K562 (cell line): ENCODE measurements around the gene UAP1. TPM values are rescaled to one million over a fixed set of nuclear protein-coding genes. Genes with fewer than 3 reads are reported as not detected.

ENCODE experiments used
- CBX3 ChIP-seq, 2 experiments: IDR thresholded peaks; 1 replicate in 1 of 2; 2 replicates in 1 of 2; pipeline ENCODE4 v1.6.1; 2012; ENCODE audit warnings: inconsistent platforms in 2 of 2, low read length in 2 of 2, borderline replicate concordance in 1 of 2, control low read depth in 1 of 2
- EHMT2 ChIP-seq: fragments of 450-650 bp; IDR thresholded peaks from 2 replicates; pipeline ENCODE4 v1.6.1; 2018; ENCODE audit warnings: antibody characterized with exemption
- HMG20B ChIP-seq: fragments of 250-450 bp; sonication (Bioruptor Pico); IDR thresholded peaks from 2 replicates; pipeline ENCODE4 v1.5.0; 2021; ENCODE audit warnings: mild to moderate bottlenecking
- RAD21 ChIP-seq, 2 experiments: fragments of 250-450 bp in 1 of 2; fragments of 450-650 bp in 1 of 2; sonication (Bioruptor Pico) in 1 of 2; formaldehyde crosslinking in 1 of 2; IDR thresholded peaks in 1 of 2; conservative IDR thresholded peaks in 1 of 2; 2 replicates each; pipeline versions ENCODE4 v1.4.0 to v1.8.0; 2020 to 2022; ENCODE audit warnings: mild to moderate bottlenecking in 2 of 2, moderate library complexity in 1 of 2
- ZNF121 ChIP-seq: sonication (generic); formaldehyde crosslinking; conservative IDR thresholded peaks from 2 replicates; pipeline ENCODE4 v1.8.0; 2022; ENCODE audit warnings: missing genetic modification reagents
- ZNF175 ChIP-seq: fragments of 200-800 bp; sonication (Bioruptor generic); IDR thresholded peaks from 2 replicates; pipeline ENCODE4 v1.6.1; 2016; ENCODE audit warnings: low read depth, mild to moderate bottlenecking, missing genetic modification characterization, missing compliant biosample characterization
- polyA plus RNA-seq, 8 experiments: library from polyadenylated mRNA; depleted of rRNA in 4 of 8; stranded (reverse) in 5 of 8; unstranded in 3 of 8; fragments of >200 nt; fragmentation: Nextera tagmentation in 2 of 8; fragmentation: Illumina TruSeq in 1 of 8; extraction: Ambion mirVana in 2 of 8; extraction: Trizol in 1 of 8; gene quantifications; 2 replicates each; pipeline versions ENCODE4 v1.2.1 to v1.2.3, GENCODE V29; 2011 to 2014; ENCODE audit warnings: inconsistent platforms in 1 of 8, missing spikeins in 1 of 8
- total RNA-seq, 7 experiments: library from RNA; depleted of rRNA in 6 of 7; stranded (reverse); fragments of >200 nt in 6 of 7; fragmentation: Illumina TruSeq in 2 of 7; extraction: Trizol in 2 of 7; gene quantifications; 2 replicates each; pipeline versions ENCODE4 v1.2.1 to v1.2.3, GENCODE V29; 2011 to 2021; ENCODE audit warnings: low replicate concordance in 1 of 7
- TF ChIP-seq, protein P1 (sequence below): fragments of 450-650 bp; IDR thresholded peaks from 2 replicates; pipeline ENCODE4 v1.6.1; 2016; ENCODE audit warnings: mild to moderate bottlenecking, moderate library complexity
- TF ChIP-seq, protein P2 (sequence below), 2 experiments: IDR thresholded peaks in 1 of 2; conservative IDR thresholded peaks in 1 of 2; 2 replicates each; pipeline ENCODE4 v1.6.1; 2016; ENCODE audit warnings: low read depth in 2 of 2, mild to moderate bottlenecking in 1 of 2, missing compliant biosample characterization in 1 of 2, missing genetic modification characterization in 1 of 2, moderate library complexity in 1 of 2
- TF ChIP-seq, protein P3 (sequence below): IDR thresholded peaks from 2 replicates; pipeline ENCODE4 v1.6.1; 2011; ENCODE audit warnings: borderline replicate concordance, low read depth, mild to moderate bottlenecking, moderate library complexity, low read length; ENCODE audit not compliant: insufficient read depth, poor library complexity, severe bottlenecking

The UAP1 gene
- total and polyA plus RNA-seq, 9 of the 15 experiments (the other 6 are each of a cell fraction or from before 2014, with no cell fraction given): 182 to 317 (median 213) TPM

DNA sequence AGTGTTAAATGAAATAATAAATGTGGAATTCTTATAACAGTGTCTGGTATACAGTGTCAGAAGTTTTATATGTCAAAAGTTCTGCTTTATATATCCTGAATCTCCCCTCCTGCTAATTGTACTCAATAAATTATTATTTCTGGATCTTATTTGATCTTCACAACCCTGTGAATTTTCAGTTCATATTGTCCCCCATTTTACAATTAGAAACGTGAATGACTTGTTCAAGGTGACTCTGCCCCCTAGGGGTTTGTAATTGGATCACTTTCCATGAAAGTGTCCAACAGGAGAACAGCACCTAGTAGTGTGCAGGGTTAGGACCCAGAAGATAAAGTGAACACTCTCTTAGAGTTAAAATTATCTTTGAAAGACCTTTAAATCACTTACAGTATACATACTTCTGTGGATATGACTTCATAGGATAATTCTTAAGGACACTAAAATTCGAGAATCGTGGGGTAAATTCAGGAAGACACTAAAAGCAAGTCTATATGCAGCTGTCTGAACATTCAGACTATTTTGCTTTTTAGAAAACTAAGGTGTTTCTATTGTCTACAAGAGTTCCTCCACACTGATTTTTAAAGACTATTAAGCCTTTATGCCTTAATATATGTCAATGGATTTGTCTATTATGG, 66.3 kb downstream of the UAP1 start (continued):
- TF ChIP-seq, protein P1, sequence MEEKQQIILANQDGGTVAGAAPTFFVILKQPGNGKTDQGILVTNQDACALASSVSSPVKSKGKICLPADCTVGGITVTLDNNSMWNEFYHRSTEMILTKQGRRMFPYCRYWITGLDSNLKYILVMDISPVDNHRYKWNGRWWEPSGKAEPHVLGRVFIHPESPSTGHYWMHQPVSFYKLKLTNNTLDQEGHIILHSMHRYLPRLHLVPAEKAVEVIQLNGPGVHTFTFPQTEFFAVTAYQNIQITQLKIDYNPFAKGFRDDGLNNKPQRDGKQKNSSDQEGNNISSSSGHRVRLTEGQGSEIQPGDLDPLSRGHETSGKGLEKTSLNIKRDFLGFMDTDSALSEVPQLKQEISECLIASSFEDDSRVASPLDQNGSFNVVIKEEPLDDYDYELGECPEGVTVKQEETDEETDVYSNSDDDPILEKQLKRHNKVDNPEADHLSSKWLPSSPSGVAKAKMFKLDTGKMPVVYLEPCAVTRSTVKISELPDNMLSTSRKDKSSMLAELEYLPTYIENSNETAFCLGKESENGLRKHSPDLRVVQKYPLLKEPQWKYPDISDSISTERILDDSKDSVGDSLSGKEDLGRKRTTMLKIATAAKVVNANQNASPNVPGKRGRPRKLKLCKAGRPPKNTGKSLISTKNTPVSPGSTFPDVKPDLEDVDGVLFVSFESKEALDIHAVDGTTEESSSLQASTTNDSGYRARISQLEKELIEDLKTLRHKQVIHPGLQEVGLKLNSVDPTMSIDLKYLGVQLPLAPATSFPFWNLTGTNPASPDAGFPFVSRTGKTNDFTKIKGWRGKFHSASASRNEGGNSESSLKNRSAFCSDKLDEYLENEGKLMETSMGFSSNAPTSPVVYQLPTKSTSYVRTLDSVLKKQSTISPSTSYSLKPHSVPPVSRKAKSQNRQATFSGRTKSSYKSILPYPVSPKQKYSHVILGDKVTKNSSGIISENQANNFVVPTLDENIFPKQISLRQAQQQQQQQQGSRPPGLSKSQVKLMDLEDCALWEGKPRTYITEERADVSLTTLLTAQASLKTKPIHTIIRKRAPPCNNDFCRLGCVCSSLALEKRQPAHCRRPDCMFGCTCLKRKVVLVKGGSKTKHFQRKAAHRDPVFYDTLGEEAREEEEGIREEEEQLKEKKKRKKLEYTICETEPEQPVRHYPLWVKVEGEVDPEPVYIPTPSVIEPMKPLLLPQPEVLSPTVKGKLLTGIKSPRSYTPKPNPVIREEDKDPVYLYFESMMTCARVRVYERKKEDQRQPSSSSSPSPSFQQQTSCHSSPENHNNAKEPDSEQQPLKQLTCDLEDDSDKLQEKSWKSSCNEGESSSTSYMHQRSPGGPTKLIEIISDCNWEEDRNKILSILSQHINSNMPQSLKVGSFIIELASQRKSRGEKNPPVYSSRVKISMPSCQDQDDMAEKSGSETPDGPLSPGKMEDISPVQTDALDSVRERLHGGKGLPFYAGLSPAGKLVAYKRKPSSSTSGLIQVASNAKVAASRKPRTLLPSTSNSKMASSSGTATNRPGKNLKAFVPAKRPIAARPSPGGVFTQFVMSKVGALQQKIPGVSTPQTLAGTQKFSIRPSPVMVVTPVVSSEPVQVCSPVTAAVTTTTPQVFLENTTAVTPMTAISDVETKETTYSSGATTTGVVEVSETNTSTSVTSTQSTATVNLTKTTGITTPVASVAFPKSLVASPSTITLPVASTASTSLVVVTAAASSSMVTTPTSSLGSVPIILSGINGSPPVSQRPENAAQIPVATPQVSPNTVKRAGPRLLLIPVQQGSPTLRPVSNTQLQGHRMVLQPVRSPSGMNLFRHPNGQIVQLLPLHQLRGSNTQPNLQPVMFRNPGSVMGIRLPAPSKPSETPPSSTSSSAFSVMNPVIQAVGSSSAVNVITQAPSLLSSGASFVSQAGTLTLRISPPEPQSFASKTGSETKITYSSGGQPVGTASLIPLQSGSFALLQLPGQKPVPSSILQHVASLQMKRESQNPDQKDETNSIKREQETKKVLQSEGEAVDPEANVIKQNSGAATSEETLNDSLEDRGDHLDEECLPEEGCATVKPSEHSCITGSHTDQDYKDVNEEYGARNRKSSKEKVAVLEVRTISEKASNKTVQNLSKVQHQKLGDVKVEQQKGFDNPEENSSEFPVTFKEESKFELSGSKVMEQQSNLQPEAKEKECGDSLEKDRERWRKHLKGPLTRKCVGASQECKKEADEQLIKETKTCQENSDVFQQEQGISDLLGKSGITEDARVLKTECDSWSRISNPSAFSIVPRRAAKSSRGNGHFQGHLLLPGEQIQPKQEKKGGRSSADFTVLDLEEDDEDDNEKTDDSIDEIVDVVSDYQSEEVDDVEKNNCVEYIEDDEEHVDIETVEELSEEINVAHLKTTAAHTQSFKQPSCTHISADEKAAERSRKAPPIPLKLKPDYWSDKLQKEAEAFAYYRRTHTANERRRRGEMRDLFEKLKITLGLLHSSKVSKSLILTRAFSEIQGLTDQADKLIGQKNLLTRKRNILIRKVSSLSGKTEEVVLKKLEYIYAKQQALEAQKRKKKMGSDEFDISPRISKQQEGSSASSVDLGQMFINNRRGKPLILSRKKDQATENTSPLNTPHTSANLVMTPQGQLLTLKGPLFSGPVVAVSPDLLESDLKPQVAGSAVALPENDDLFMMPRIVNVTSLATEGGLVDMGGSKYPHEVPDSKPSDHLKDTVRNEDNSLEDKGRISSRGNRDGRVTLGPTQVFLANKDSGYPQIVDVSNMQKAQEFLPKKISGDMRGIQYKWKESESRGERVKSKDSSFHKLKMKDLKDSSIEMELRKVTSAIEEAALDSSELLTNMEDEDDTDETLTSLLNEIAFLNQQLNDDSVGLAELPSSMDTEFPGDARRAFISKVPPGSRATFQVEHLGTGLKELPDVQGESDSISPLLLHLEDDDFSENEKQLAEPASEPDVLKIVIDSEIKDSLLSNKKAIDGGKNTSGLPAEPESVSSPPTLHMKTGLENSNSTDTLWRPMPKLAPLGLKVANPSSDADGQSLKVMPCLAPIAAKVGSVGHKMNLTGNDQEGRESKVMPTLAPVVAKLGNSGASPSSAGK: peak; percentile 12; the same call in 1 of the 2 replicates
- TF ChIP-seq ZNF121 (CRISPR knock-in tag) (no peak), RAD21 (CRISPR knock-in tag; conservative IDR thresholded peaks at IDR 0.05 in 1 of 2, IDR thresholded peaks at IDR 0.05 in 1 of 2) (peak in 1 of 2 experiments; percentile 71; a peak in 3 of 4 replicates), EHMT2 (peak; percentile 48; the same call in 1 of the 2 replicates), CBX3 (IDR thresholded peaks at IDR 0.05; ENCODE audit: borderline replicate concordance in 1 of 2, low read length in 2 of 2) (0 out of 3 replicates have a peak, but pooled peaks of 1 of the 2 experiments have one; percentile 29), ZNF175 (peak; percentile 43; the same call in 1 of the 2 replicates), HMG20B (CRISPR knock-in tag) (no peak)
- TF ChIP-seq, protein P2, sequence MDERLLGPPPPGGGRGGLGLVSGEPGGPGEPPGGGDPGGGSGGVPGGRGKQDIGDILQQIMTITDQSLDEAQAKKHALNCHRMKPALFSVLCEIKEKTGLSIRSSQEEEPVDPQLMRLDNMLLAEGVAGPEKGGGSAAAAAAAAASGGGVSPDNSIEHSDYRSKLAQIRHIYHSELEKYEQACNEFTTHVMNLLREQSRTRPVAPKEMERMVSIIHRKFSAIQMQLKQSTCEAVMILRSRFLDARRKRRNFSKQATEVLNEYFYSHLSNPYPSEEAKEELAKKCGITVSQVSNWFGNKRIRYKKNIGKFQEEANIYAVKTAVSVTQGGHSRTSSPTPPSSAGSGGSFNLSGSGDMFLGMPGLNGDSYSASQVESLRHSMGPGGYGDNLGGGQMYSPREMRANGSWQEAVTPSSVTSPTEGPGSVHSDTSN (CRISPR knock-in tag; IDR thresholded peaks at IDR 0.05; ENCODE audit: low read depth): no peak
- TF ChIP-seq, protein P2 (tag; conservative IDR thresholded peaks at IDR 0.05; ENCODE audit: low read depth): 0 out of 2 replicates have a peak, but pooled peaks have one; percentile 18
- TF ChIP-seq, protein P3, sequence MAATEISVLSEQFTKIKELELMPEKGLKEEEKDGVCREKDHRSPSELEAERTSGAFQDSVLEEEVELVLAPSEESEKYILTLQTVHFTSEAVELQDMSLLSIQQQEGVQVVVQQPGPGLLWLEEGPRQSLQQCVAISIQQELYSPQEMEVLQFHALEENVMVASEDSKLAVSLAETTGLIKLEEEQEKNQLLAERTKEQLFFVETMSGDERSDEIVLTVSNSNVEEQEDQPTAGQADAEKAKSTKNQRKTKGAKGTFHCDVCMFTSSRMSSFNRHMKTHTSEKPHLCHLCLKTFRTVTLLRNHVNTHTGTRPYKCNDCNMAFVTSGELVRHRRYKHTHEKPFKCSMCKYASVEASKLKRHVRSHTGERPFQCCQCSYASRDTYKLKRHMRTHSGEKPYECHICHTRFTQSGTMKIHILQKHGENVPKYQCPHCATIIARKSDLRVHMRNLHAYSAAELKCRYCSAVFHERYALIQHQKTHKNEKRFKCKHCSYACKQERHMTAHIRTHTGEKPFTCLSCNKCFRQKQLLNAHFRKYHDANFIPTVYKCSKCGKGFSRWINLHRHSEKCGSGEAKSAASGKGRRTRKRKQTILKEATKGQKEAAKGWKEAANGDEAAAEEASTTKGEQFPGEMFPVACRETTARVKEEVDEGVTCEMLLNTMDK: peak; percentile 94
